Gastrocnemius medialis (tissue), 4 donors: ENCODE data around the gene TAS2R4. TPM values are rescaled to one million over a fixed set of nuclear protein-coding genes. Genes with fewer than 3 reads are reported as not detected.
"Not testable (repeated sequence)": the region's sequence is repeated elsewhere in the genome, so short reads cannot be mapped to it uniquely, and the experiment has no call there.

Source experiments
- ATAC-seq, 2 donors: fragments of 150-250 bp; one replicate each; pipeline ENCODE4 v1.9.1; 2016
- DNase-seq, 2 donors: peaks; one replicate each; pipeline ENCODE4 v3.0.0-alpha.2; 2019
- H3K27ac ChIP-seq, 4 donors: fragments of 200-600 bp; sonication (generic); 1 replicate in 1 of 4; 2 replicates in 3 of 4; pipeline ENCODE4 v1.5.1; 2016 to 2018; ENCODE audit warnings: mild to moderate bottlenecking in 2 of 4, moderate library complexity in 1 of 4
- H3K27me3 ChIP-seq, 3 donors: fragments of 200-600 bp; sonication (generic) in 2 of 3; 1 replicate in 1 of 3; 2 replicates in 2 of 3; pipeline versions ENCODE4 v1.5.1 to v1.6.0; 2016 to 2019; ENCODE audit warnings: mild to moderate bottlenecking in 1 of 3, moderate library complexity in 1 of 3
- H3K36me3 ChIP-seq, 2 donors: fragments of 200-600 bp; sonication (generic) in 1 of 2; one replicate each; pipeline ENCODE4 v1.5.1; 2017 to 2018
- H3K4me1 ChIP-seq, 2 donors: fragments of 200-600 bp; sonication (generic) in 1 of 2; one replicate each; pipeline ENCODE4 v1.5.1; 2016 to 2017; ENCODE audit warnings: mild to moderate bottlenecking in 2 of 2
- H3K4me3 ChIP-seq, 4 donors: fragments of 200-600 bp; sonication (generic) in 3 of 4; 1 replicate in 1 of 4; 2 replicates in 3 of 4; pipeline ENCODE4 v1.5.1; 2016 to 2019; ENCODE audit warnings: mild to moderate bottlenecking in 2 of 4
- H3K9me3 ChIP-seq, 3 donors: fragments of 200-600 bp; sonication (generic) in 2 of 3; 1 replicate in 1 of 3; 2 replicates in 2 of 3; pipeline ENCODE4 v1.5.1; 2016 to 2019
- CTCF ChIP-seq, 5 experiments: fragments of 450-650 bp in 3 of 5; fragments of 200-600 bp in 2 of 5; sonication (generic) in 2 of 5; IDR thresholded peaks in 4 of 5; conservative IDR thresholded peaks in 1 of 5; 1 replicate in 4 of 5; 2 replicates in 1 of 5; pipeline ENCODE4 v1.5.1; 2016 to 2019; ENCODE audit warnings: antibody characterized with exemption in 5 of 5, mild to moderate bottlenecking in 3 of 5, moderate library complexity in 3 of 5
- POLR2A ChIP-seq, 2 donors: fragments of 450-650 bp; IDR thresholded peaks; one replicate each; pipeline ENCODE4 v1.6.1; 2017; ENCODE audit warnings: antibody characterized with exemption in 2 of 2, mild to moderate bottlenecking in 2 of 2, moderate library complexity in 2 of 2
- in situ Hi-C, 4 donors: fragments of 200-750 bp; cut with MboI; loops; one replicate each; pipeline versions ENCODE4 v1.15.0 to v1.8.0; 2017; ENCODE audit warnings: low sequenced_read_pairs in 4 of 4
- intact Hi-C: fragments of 100-400 bp; cut with DNase I; formaldehyde crosslinking; loops from one replicate; pipeline ENCODE4 v1.15.1; 2023; ENCODE audit warnings: low total_unique reads
- total RNA-seq, 4 donors: library from RNA; depleted of rRNA; stranded (reverse); fragments of >200 nt; gene quantifications; one replicate each; pipeline versions ENCODE4 v1.1.0 to v1.2.3, GENCODE V29; 2016

Gene TAS2R4
- total RNA-seq, 4 donors from 2014 or later: 0.09 to 1.4 TPM; not detected in 2

- Histone ChIP-seq H3K36me3 (no peaks in the 10 kb centered on the region), H3K4me3 (no peak overlapping the region), H3K9me3 (no peaks in the 10 kb centered on the region), H3K4me1 (no peaks in the 10 kb centered on the region), H3K27ac (no peak overlapping the region), H3K27me3 (no peaks in the 10 kb centered on the region)
- in situ Hi-C loops (no loop called here), intact Hi-C loops (no loop called here)
- TF ChIP-seq CTCF (IDR thresholded peaks at IDR 0.05 in 4 of 5, conservative IDR thresholded peaks at IDR 0.05 in 1 of 5): no peak
- DNase-seq: no peak
- ATAC-seq: no peak
Measured at GRCh38 chr7:141792526-141792925, 16.1 kb downstream of the TAS2R4 start.

DNA sequence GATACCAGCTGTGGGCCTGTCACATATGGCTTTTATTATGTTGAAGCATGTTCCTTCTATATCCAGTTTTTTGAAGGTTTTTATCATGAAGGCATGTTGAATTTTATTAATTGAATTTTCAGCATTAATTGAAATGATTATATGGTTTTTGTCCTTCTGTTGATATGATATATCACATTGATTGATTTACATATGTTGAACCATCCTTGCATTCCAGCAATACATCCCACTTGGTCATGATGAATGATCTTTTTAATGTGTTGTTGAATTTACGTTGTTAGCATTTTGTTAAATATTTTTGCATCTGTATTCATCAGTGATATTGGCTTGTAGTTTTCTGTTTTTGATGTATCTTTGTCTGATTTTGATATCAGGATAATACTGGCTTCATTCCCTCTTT lies 43.6 kb downstream of the TAS2R4 start:
- Histone ChIP-seq H3K27me3 (no peaks in the 10 kb centered on the region), H3K9me3 (peaks cover 0 to 17% (median 0%) of the 10 kb centered on the region in 3 donors), H3K27ac (no peak overlapping the region), H3K4me3 (no peak overlapping the region), H3K4me1 (no peaks in the 10 kb centered on the region), H3K36me3 (no peaks in the 10 kb centered on the region)
- ATAC-seq (no peak), DNase-seq (no peak)
- no peak for TF ChIP-seq POLR2A (IDR thresholded peaks at IDR 0.05)
- TF ChIP-seq CTCF (IDR thresholded peaks at IDR 0.05 in 4 of 5, conservative IDR thresholded peaks at IDR 0.05 in 1 of 5): no peak
- in situ Hi-C loops (no loop called here), intact Hi-C loops (no loop called here)

GRCh38 chr7:141822432-141822831 lies 46.0 kb downstream of the TAS2R4 start:
- peaks cover 0 to 17% (median 0%) of the 10 kb centered on the region in 3 donors for H3K9me3 ChIP-seq
- ATAC-seq, H3K4me1 ChIP-seq, H3K36me3 ChIP-seq, DNase-seq, H3K27ac ChIP-seq, in situ Hi-C loops, H3K4me3 ChIP-seq, intact Hi-C loops, H3K27me3 ChIP-seq: not testable (repeated sequence)

Other genes starting within 250 kb of the TAS2R4 start
- 10 to 100 TPM in 2 of 4 donors, 1 to 10 TPM in 2; 6.5 to 17.1 (median 11.5) TPM for gene AGK, start 225.3 kb upstream of the TAS2R4 start, total RNA-seq
- 1 to 10 TPM; 4.9 to 8.2 (median 6.7) TPM for gene DENND11, start 74.5 kb upstream of the TAS2R4 start, total RNA-seq
- gene WEE2, start 68.3 kb upstream of the TAS2R4 start, total RNA-seq: not detected
- gene SSBP1, start 38.3 kb upstream of the TAS2R4 start, total RNA-seq: 100 to 1,000 TPM; 127 to 147 (median 138) TPM
- under 1 TPM in 2 of 4 donors, not detected in 2; 0.75 to 0.92 TPM for gene TAS2R3, start 12.6 kb upstream of the TAS2R4 start, total RNA-seq
- gene TAS2R5, start 13.5 kb downstream of the TAS2R4 start, total RNA-seq: 1 to 10 TPM in 1 of 4 donors, under 1 TPM in 2, not detected in 1; 0.47 to 3.4 (median 0.98) TPM
- not detected for gene PRSS37, start 64.8 kb downstream of the TAS2R4 start, total RNA-seq
- not detected for gene OR9A4, start 139.7 kb downstream of the TAS2R4 start, total RNA-seq
- not detected for gene CLEC5A, start 170.3 kb downstream of the TAS2R4 start, total RNA-seq
- gene TAS2R38, start 197.1 kb downstream of the TAS2R4 start, total RNA-seq: not detected
- gene MGAM, start 219.2 kb downstream of the TAS2R4 start, total RNA-seq: under 1 TPM in 3 of 4 donors, not detected in 1; 0.07 to 0.25 (median 0.13) TPM